Measurements from ENCODE around the gene CD8B2.
A peak's percentile ranks its signal among the peaks of the same experiment; 100 is the strongest.
"Not testable (repeated sequence)": the region's sequence is repeated elsewhere in the genome, so short reads cannot be mapped to it uniquely, and the experiment has no call there.

The CD8B2 gene

DNA sequence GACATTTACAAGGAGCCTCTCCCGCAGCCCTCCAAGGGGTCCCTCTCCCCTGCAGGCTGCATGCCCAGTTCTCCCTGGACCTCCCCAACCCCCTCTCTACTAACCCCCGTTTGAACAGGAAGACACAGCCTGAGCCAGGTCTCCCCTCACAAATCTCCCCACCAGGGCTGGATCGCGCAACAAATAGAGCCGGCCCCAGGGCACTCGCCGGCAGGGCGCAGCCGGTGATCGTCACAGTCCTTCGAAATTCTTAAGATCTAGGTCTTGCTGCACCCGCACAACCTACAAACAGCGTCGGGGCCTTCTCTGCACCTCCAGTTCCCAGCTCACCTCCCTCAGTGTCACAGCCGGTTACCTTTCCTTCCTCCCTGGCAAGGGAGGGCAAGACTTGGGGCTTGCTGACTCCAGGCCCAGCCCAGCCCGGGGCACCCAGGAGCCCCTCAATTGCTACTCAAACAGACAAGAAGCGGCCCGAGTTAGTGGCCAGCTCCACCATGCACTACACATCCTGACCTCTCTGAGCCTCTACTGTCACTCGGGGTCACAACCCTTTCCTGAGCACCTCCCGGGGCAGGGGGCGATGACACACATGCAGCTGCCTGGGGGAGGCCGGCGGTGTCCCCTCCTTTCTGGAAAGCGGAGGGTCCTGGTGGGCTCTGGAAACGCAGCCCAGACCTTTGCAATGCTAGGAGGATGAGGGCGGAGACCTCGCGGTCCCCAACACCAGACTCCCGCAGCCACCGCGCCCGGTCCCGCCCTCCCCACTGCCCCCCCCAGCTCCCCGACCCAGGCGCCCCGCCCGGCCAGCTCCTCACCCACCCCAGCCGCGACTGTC, at the start of gene CD8B2:
Gene CD8B2 (plus strand): TSS at position 814 of the 835 bp plus-strand sequence. CDS start 63 bp downstream, outside the sequence.
- not testable (repeated sequence) for DNase-seq (ENCODE audit: low spot score)

DNA sequence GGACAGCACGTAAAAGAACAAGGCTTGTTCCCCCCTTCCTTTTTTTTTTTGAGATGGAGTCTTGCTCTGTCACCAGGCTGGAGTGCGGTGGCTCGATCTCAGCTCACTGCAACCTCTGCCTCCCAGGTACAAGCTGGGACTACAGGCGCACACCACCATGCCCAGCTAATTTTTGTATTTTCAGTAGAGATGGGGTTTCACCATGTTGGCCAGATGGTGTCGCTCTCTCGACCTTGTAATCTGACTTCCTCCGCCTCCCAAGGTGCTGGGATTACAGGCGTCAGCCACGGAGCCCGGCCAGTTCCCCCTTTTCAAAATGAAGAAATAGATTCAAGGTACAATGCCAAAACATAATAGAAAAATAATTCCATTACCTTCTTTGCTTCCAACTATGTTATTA, 25.3 kb upstream of the CD8B2 start:
- DNase-seq (ENCODE audit: low spot score), result not testable (repeated sequence)

DNA sequence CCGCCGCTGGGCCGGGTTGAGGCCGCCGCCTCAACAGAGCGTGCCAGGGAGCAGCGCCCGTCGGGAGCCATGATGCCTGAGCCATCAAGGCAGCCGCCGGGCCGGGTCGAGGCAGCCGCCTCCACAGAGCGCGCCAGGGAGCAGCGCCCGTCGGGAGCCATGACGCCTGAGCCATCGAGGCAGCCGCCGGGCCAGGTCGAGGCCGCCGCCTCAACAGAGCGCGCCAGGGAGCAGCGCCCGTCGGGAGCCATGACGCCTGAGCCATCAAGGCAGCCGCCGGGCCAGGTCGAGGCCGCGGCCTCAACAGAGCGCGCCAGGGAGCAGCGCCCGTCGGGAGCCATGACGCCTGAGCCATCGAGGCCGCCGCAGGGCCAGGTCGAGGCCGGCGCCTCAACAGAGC, 19.6 kb upstream of the CD8B2 start:
- not testable (repeated sequence) for DNase-seq (ENCODE audit: low spot score)

DNA sequence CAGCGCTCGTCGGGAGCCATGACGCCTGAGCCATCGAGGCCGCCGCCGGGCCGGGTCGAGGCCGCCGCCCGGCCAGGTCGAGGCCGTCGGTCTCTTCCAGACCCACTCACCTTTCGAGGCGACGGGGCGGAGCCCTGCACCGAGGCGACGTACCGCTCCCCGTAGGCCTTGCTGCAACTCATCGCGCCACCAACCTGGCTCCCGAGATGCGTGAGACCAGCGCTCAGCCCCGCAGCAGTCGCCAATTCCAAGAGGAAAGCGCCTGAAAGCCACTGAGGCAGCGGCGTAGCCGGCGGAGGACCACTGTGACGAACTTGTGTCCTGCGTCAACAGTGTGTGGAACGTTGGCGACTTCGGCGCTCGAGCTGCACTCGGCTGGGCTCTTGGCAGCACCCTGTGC, 19.1 kb upstream of the CD8B2 start, which contains the start of gene RGPD3:
Gene RGPD3 (minus strand): TSS at position 307 of the 400 bp plus-strand sequence. CDS start 125 bp downstream, at position 182.
- DNase-seq (ENCODE audit: low spot score), result not testable (repeated sequence)

DNA sequence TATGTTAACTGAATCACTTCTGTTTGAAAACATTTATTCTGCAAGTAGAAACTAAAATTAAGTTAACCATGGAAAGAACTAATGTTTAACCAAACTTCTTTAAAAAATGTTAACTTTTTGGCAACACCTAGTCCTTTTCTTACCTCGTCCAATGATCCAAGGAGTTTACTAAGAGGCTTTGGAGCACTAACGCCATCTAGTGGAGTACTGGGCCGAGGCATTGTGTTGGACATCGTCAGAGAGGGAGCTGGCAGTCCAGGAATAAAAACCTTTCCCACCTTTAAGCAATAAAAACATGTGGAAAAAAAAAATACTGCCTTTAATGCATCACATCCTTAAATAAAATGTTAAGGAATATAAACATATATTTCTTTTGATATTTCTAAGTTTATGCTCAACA, 16.5 kb upstream of the CD8B2 start:
- peak; percentile 51 for DNase-seq (ENCODE audit: low spot score)

DNA sequence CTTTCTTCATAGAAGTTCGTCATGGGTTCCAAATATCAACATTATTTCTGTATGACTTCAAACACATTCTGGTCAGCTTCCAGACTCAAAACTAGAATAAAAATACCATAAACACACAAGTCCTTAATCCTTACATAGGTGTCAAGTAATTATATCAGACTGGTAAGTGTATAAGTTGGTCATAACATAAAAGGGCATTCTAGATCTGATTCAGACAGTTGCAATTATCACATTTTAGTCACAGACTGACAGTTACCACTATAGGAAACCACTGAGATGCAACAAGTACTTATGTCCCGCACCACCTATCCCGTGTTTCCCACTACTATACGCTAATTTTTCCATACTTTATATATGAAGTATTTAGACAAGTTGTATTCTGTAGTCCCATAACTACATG, 9.5 kb upstream of the CD8B2 start:
- not testable (repeated sequence) for DNase-seq (ENCODE audit: low spot score)

DNA sequence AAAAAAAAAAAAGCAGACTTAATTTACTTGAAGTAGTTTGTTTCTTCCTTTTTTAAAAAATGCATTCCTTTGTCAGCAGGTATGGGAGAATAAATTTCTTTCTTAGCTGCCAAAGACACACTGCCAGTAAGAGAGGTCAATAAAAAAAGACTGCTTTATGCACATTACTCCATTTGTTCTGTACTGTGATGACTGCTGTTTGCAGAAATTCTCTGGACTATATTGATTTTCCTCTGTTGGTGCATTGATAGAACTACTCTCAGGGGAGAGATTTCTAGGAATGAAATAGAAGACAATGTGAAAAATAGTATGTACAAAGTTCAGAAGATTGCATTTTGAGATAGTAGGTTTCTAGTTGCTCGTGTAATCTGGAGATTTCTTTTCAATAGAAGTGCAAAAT, 7.6 kb upstream of the CD8B2 start:
- not testable (repeated sequence) for DNase-seq (ENCODE audit: low spot score)

DNA sequence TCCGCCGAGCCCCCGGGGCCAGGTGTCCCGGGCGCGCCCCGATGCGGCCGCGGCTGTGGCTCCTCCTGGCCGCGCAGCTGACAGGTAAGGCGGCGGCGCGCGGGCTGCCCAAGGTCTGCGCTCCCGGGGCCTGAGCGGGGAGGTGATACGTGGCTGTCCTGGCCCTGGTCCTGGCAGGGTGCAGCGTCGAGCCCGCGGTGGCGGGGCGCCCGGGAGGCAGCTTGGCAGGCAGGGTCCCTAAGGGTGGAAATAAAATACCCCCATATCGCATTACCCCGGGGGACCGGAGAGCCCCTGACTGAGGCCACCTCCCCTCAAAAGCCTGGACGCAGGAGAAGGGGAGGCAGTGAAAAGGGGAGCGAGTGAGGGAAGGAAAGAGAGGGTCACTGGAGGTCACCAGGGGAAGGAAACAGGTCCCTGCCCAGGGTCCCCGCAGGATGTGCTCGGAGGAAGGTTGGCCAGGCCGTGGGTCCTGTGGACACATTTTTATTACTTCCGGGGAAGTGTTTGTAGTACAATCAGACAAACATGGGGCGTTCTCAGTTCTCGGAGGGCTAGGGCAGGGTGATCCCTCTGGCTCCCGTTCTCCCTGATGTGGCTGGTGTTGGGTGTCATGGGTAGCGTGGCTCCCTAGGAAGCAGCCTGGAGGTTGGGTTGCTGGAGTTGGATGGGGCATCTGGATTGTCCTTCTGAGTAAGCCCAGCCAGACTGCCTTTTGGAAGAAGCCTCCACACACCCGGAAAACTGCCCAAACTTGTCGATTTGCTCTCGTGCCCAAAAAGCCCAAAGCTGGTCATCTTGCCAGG, 425 bp downstream of the CD8B2 start:
- DNase-seq (ENCODE audit: low spot score), result not testable (repeated sequence)

DNA sequence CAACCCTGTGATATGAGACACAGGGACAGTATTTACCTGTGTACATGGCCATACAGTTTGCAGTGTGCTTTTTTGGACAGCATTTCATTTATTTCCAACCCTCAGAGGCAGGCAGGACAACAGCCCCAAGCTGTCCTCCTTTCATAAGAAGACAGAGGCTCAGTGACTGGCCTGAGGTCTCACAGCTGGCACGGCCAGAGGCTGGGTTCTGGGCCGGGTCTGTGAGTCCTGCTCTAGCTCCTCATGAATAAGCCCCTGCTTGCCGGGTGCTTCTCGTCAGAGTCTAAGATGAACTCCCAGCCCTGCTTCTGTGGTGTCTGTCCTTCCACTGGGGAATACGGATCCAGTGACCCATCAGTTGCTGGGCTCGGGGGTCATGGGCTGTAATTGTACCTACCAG, 2.5 kb downstream of the CD8B2 start:
- DNase-seq (ENCODE audit: low spot score), result not testable (repeated sequence)

DNA sequence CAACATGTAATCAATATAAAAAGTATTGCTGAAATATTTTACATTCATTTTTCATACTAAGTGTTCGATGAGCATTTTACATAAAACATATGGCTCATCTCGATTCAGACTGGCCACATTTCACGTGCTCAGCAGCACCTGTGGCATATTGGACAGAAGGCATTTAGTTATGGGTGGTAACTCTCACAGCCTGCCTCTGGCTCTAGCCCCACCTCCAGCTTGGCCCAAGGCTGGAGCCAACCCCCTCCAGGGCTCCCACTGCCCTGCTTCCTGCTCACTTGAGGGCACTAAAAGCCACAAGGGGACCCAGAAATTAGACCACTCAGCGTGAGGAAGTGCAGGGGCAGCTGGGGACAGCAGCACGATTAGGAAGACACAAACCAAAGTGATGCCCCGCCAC, 5.2 kb downstream of the CD8B2 start:
- not testable (repeated sequence) for DNase-seq (ENCODE audit: low spot score)

DNA sequence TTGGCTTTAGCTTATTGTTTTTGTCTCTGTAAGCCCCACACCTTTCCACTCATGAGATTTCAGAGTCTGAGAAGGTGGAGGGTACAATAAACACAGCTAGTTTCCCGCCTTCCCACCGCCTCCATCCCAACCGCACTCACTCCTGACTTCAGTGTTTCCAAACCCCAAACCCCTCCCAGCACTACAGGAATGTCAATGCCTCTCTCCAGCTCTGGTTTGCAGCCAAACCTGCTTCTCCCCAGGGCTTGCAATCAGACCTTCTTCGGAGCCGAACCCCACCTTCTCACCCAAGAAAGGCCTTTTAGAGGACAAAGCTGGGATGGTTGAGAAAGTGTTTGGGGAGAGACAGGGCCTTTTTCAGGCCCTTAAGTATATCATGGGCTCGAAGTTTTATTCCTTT, 5.7 kb downstream of the CD8B2 start:
- not testable (repeated sequence) for DNase-seq (ENCODE audit: low spot score)

DNA sequence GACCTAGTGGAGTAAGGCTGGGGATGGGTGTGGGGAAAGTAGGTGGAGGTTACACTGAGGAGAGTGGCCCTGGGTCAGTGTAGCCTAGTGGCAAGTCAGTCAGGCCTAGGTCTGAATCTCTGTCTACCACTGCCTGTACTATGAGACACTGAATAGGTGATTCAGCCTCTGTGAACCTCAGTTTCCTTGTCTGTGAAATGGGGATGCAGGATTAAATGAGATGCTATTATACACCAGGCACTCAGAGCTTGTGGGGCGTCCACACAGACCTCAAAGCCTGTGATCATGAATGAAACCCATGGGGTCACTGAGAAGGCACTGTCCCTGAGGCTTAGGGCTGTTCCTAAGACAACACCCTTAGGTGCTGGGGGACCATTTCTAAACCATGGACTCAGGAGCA, 11.4 kb downstream of the CD8B2 start:
- DNase-seq (ENCODE audit: low spot score), result not testable (repeated sequence)

DNA sequence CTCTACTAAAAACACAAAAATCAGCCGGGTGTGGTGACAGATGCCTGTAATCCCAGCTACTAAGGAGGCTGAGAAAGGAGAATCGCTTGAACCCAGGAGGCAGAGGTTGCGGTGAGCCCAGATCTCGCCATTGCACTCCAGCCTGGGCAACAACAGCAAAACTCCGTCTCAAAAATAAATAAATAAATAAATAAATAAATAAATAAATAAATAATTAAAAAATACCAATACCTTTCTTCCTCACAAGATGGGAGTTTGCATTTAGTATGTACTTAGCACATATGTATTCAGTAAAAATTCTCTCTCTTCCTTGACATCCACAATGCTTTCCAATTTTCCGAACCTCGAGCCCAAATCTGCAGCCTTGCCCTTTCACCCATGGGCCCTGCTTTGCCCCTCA, 13.2 kb downstream of the CD8B2 start:
- not testable (repeated sequence) for DNase-seq (ENCODE audit: low spot score)

DNA sequence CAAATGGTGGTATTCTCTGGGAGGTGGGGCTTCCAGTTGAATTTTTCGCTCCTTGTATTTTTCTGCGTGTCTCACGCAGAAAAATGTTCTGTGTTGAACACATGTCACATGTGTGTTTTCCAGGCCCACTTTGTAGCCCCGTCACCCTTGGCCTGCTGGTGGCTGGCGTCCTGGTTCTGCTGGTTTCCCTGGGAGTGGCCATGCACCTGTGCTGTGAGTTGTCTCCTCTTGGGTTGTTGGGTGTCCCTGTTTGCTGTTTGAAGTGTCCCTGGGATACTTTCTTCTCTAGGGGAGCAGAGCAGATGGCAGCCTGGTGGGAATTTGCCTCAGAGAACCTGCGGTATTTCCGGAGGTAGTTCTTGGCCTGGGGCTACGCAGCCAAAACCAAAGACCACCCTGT, 15.2 kb downstream of the CD8B2 start:
- not testable (repeated sequence) for DNase-seq (ENCODE audit: low spot score)

DNA sequence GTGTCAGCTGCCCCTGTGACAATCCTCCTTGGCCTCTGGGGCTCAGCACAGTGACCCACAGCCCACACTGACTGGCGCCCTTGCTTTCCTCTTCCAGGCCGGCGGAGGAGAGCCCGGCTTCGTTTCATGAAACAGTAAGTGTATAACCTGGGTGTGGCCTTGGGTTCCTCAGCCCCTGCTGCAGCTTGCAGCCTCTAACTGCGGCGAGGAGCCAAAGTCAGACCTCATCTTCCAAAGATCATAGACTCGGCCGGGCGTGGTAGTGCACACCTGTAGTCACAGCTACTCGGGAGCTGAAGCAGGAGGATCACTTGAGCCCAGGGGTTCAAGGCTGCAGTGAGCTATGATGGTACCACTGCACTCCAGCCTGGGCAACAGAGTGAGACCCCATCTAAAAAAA, 17.0 kb downstream of the CD8B2 start:
- DNase-seq (ENCODE audit: low spot score), result not testable (repeated sequence)

DNA sequence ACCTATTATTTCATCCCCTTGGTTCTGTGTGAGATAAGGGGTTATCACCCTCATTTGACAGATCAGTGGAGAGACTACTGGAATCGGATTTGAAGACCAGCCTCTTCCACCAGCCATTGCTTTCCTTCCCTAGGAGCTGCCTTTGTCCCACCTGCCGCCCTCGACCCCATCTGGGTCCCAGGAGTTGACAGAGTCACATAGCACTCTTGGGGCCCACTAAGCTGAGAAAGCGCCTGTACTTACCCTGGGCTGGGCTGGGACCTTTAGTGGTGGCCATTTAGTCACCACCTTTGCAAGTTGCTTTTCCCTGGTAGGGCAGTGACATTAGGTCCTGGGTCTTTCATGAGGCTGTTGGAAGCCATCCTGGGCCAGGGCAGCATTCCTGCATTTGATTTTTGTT, 17.6 kb downstream of the CD8B2 start:
- DNase-seq (ENCODE audit: low spot score), result not testable (repeated sequence)

DNA sequence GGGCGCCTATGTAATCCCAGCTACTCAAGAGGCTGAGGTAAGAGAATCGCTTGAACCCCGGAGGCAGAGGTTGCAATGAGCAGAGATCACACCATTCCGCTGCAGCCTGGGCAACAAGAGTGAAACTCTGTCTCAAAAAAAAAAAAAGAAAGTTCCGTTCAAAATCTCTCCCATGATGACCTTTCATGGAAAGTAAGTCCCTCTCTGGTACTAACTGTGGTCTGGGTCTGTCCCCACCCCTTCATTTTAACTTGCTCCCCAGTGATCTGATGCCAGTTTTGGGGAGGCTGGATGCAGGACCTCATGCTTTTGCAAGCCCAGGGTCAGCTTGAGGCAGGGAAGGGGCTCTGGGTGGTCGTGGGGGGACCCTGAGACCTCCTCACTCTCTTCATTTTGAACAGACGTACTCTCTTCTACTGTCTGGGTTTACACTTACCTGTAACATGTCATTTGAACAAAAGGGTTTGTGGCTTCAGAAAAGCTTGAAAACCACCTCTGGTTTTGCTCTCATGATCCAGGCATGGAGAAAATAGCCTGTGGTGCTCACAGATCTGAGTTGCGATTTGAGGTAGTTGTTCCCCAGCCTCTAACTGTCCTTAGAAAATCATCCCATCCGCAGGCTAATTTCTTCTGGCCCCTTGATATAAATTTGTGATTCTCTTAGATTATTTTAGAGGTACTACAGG, 19.0 kb downstream of the CD8B2 start:
- DNase-seq (ENCODE audit: low spot score), result not testable (repeated sequence)

DNA sequence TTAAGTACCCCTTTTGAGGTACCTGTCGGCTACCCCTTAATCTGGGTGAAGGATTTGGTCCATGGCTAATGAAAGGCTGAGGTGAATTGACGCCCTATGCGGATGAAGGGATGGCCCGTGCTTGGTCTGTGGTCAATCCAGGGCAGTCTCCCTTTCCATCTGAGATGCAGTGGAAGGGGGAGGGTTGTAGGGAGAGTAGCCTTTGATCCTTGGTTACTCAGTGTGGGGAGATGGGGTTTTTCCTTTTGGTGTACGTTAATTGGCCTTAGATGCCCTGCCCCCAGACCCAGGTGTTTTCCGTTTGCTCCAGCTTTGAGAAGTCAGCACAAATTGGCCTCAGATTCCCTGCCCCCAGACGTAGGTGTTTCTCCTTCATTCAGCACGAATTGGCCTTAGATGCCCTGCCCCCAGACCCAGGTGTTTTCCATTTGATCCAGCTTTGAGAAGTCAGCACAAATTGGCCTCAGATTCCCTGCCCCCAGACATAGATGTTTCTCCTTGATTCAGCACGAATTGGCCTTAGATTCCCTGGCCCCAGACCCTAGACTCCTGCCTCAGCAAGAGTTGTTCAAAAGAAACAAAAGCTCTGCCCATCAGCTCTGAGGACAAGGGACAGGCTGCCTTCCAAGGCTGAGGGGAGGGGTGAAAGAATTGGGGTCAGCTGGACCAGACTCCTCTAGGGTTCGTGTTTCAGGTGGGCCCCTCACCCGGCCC, 21.7 kb downstream of the CD8B2 start:
- not testable (repeated sequence) for DNase-seq (ENCODE audit: low spot score)

DNA sequence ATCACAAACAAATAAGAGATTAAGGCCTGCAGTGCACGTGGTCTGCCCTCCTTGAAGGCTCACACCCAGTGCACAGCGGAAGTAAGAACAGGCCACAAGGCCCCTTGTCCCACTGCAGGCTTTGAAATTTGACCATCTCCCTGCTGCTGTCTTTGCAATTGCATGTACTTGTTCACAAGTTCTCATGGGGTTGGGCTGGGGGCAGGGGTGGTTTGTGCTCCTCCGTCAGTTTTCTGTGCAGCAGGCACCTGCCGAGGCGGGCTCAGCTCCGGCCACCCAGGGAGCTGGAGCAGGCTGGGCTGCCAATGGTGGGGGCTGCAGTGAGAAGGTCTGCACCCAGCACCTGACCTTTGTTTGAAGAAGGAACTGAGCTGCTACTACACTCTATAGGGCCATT, 22.2 kb downstream of the CD8B2 start:
- DNase-seq (ENCODE audit: low spot score), result not testable (repeated sequence)

DNA sequence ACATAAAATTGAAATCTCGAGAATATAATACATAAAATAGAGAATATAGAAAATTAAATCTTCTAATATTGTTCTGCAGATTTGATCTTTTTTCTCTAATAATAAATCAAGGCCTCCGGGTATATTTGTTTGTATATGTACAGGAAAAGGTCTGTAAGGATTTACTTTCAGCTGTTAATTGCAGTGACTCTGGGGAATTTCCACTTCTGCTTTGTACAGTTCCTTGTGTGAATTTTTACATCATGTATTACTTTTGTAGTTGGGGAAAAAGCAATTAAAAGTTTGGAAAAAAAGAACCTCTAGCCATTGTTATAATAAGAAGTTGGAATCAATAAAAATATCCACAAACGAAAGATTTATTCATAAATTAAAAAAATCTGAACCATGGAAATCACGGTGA, 23.6 kb downstream of the CD8B2 start:
- not testable (repeated sequence) for DNase-seq (ENCODE audit: low spot score)

DNA sequence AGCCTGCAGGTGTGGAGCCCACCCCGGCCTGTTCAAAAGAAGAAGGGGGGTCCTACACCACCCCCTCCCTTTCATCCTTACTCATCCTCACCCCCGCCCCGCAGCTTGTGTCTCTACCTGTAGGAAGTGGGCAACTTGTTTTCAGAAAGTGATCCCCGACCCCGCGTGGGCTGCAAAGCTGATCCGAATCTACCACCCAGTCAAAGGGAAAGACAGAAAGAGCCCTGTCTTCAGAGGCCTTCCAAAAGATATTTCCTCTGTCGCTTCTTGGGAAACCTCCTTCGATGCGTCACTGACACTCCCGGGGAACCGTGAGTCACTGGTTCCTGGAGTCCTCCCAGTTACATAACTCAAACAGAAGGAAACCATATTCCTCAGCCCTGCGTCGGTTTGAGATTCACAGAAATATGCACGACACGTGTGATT, 24.3 kb downstream of the CD8B2 start:
- DNase-seq (ENCODE audit: low spot score), result peak; percentile 56

All from CD4-positive, alpha-beta T cell treated with Interleukin-2 at 100 ng/mL for 4 hours (primary cell).